Skin epidermis (tissue), 12 donors: Measurements from ENCODE around the gene C11orf21.

Experiments
- H3K27ac ChIP-seq, 21 experiments: fragments of 200-600 bp; sonication (generic) in 11 of 21; one replicate each; pipeline ENCODE4 v1.5.0; 2020; ENCODE audit warnings: mild to moderate bottlenecking in 3 of 21, inconsistent platforms in 2 of 21, moderate library complexity in 2 of 21
- H3K4me3 ChIP-seq, 7 experiments: fragments of 200-600 bp; sonication (generic) in 2 of 7; one replicate each; pipeline ENCODE4 v1.5.0; 2020; ENCODE audit warnings: inconsistent platforms in 2 of 7, mild to moderate bottlenecking in 2 of 7, moderate library complexity in 1 of 7

C11orf21 gene

DNA sequence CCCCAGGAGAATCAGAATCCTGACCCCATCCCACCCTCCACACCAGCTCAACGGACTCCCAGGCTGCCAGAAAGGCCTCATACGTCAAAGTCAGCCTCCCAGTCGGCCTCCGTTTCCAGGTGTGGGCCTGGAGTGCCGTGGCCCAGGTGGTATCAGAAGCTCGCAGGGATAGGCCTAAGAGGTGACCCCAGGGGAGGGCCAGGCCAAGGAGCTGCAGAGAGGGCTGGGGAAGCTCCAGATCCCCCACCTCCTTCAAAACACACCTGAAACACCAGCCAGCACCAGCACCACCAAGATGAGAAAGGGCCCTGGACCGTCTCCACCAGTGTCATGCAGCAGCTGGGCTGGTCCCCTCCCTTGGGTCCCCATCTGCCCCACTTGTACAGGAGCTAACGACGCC, 51.7 kb downstream of the C11orf21 start:
- H3K4me3 ChIP-seq: no peak overlapping the region
- H3K27ac ChIP-seq: no peak overlapping the region

GRCh38 chr11:2249189-2249916, 52.4 kb downstream of the C11orf21 start:
- no peak overlapping the region for H3K27ac ChIP-seq
- no peak overlapping the region for H3K4me3 ChIP-seq

DNA sequence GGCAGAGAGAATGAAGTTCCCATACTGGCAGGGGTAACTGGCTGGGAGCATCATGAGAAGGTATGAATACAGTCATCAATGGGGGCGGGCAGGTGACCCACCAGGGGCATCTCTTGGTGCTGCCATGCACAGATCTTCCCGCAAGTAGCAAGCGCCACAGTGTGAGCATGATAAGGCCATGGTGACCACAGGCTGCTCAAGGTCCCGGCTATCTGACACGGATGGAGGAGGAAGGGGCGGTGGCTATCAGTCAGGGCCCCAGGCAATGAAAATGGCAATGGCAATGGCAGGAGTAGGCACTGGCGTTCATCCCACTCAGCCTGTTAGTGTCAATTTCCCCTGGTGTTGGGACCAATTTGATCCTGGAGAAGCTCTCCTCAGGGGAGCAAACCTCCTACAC, 53.0 kb downstream of the C11orf21 start:
- H3K27ac ChIP-seq: no peak overlapping the region
- H3K4me3 ChIP-seq: no peak overlapping the region

GRCh38 chr11:2248242-2248641, 53.5 kb downstream of the C11orf21 start:
- H3K27ac ChIP-seq: no peak overlapping the region
- no peak overlapping the region for H3K4me3 ChIP-seq

DNA sequence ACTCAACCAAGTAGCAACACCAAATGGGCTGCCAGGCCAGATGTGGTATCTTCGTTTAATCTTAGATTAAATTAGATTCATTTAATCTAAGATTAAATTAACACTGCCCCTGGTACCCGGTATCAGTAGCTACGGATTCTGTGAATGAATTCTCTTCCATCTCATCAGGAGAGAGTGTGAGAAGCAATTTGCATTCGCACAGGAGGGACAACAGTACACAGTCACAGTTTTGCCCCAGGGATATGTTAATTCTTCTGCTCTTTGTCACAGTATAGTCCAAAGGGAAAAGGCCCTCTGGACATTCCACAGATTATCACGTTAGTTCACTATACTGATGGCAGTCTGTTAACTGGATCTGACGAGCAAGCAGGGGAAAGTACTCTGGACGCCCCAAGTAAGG, 54.2 kb downstream of the C11orf21 start:
- Histone ChIP-seq H3K27ac (no peak overlapping the region), H3K4me3 (no peak overlapping the region)
